H1 (cell line): ENCODE results near the gene CD44. TPM values are rescaled to one million over a fixed set of nuclear protein-coding genes. Genes with fewer than 3 reads are reported as not detected.

Source experiments
- CTCF ChIA-PET: fragments of 300-600 bp; sonication (Branson Sonifier 250); formaldehyde crosslinking; loops from one replicate; lab custom pipeline; 2021; ENCODE audit not compliant: partially characterized antibody; lab: Charles Lee
- POLR2A ChIA-PET: fragments of 300-600 bp; sonication (Branson Sonifier 250); formaldehyde crosslinking; loops from one replicate; lab custom pipeline; 2021; ENCODE audit warnings: inconsistent platforms; ENCODE audit not compliant: partially characterized antibody; lab: Charles Lee
- DNase-seq, 2 experiments: peaks; one replicate each; pipeline versions ENCODE4 v3.0.0 to v3.0.0-alpha.2; 2010 to 2022; ENCODE audit warnings: low spot score in 2 of 2, low read depth in 1 of 2, mixed read lengths in 1 of 2
- FAIRE-seq: peaks from 2 replicates; lab custom pipeline; 2011; peaks lifted over from hg19 to GRCh38; lab: Jason Lieb, UNC
- H2AFZ ChIP-seq: 2 replicates; pipeline ENCODE4 v1.8.1; 2012; ENCODE audit warnings: low read length, inconsistent platforms
- H2AK5ac ChIP-seq: 2 replicates; pipeline ENCODE4 v1.6.1; 2013; ENCODE audit warnings: low read depth, low read length
- H2BK120ac ChIP-seq: replicated peaks from 2 replicates; pipeline ENCODE3; 2013; ENCODE audit warnings: low read depth, low read length, inconsistent platforms
- H2BK12ac ChIP-seq: 2 replicates; pipeline ENCODE4 v1.6.1; 2013; ENCODE audit warnings: low read depth, low read length
- H2BK15ac ChIP-seq: 2 replicates; pipeline ENCODE4 v1.6.1; 2013; ENCODE audit warnings: low read length
- H2BK20ac ChIP-seq: 2 replicates; pipeline ENCODE4 v1.6.1; 2013; ENCODE audit warnings: low read length
- H2BK5ac ChIP-seq: 2 replicates; pipeline ENCODE4 v1.6.1; 2013; ENCODE audit warnings: low read depth, low read length
- H3K14ac ChIP-seq: 2 replicates; pipeline ENCODE4 v1.6.1; 2013; ENCODE audit warnings: inconsistent platforms; ENCODE audit not compliant: insufficient read length
- H3K18ac ChIP-seq: 2 replicates; pipeline ENCODE4 v1.6.1; 2013; ENCODE audit warnings: low read length; ENCODE audit errors: extremely low read depth
- H3K23ac ChIP-seq: 2 replicates; pipeline ENCODE4 v1.6.1; 2013; ENCODE audit warnings: inconsistent platforms; ENCODE audit not compliant: insufficient read length
- H3K23me2 ChIP-seq: 2 replicates; pipeline ENCODE4 v1.6.1; 2013; ENCODE audit warnings: low read depth, low read length
- H3K27ac ChIP-seq: 2 replicates; pipeline ENCODE4 v1.6.1; 2011; ENCODE audit warnings: low read depth, low read length, inconsistent platforms
- H3K27me3 ChIP-seq, 4 experiments: replicated peaks in 1 of 4; 1 replicate in 1 of 4; 2 replicates in 3 of 4; pipeline versions ENCODE4 v1.6.1 to v1.8.1; 2011 to 2013; ENCODE audit warnings: low read length in 3 of 4, mild to moderate bottlenecking in 3 of 4, inconsistent platforms in 2 of 4, mixed read lengths in 2 of 4, moderate library complexity in 1 of 4; ENCODE audit not compliant: control insufficient read depth in 3 of 4, insufficient read depth in 3 of 4; ENCODE audit errors: extremely low read depth in 1 of 4
- H3K36me3 ChIP-seq, 4 experiments: 2 replicates each; pipeline versions ENCODE4 v1.6.1 to v1.8.1; 2011 to 2013; ENCODE audit warnings: mild to moderate bottlenecking in 4 of 4, low read length in 3 of 4, moderate library complexity in 2 of 4, control low read depth in 1 of 4, inconsistent platforms in 1 of 4; ENCODE audit not compliant: insufficient read depth in 4 of 4, control insufficient read depth in 2 of 4
- H3K4ac ChIP-seq: replicated peaks from 2 replicates; pipeline ENCODE3; 2013; ENCODE audit warnings: low read length, low read depth, mixed read lengths, inconsistent platforms; ENCODE audit not compliant: insufficient read length
- H3K4me1 ChIP-seq, 4 experiments: replicated peaks in 1 of 4; 1 replicate in 1 of 4; 2 replicates in 3 of 4; pipeline versions ENCODE4 v1.6.1 to v1.8.1; 2011 to 2013; ENCODE audit warnings: low read length in 3 of 4, inconsistent platforms in 2 of 4, mixed read lengths in 1 of 4; ENCODE audit not compliant: insufficient read depth in 4 of 4, control insufficient read depth in 3 of 4
- H3K4me2 ChIP-seq, 2 experiments: 2 replicates each; pipeline versions ENCODE4 v1.6.1 to v1.8.1; 2011 to 2013; ENCODE audit warnings: low read depth in 2 of 2, low read length in 2 of 2, control low read depth in 1 of 2, inconsistent platforms in 1 of 2, mild to moderate bottlenecking in 1 of 2; ENCODE audit not compliant: insufficient read depth in 1 of 2
- H3K4me3 ChIP-seq, 4 experiments: fragments of 200-600, 300-600 bp in 1 of 4; sonication (generic), shearing (Covaris generic), sonication (Bioruptor Twin) in 1 of 4; 2 replicates each; pipeline versions ENCODE4 v1.5.1 to v1.8.1; 2011 to 2016; ENCODE audit warnings: low read length in 4 of 4, low read depth in 3 of 4, control low read depth in 2 of 4, inconsistent platforms in 2 of 4, mild to moderate bottlenecking in 2 of 4, mixed read lengths in 1 of 4, moderate library complexity in 1 of 4; ENCODE audit not compliant: insufficient read depth in 2 of 4; ENCODE audit errors: extremely low read depth in 1 of 4
- H3K56ac ChIP-seq: replicated peaks from 2 replicates; pipeline ENCODE3; 2013; ENCODE audit warnings: low read depth, mild to moderate bottlenecking, mixed read lengths, low read length, inconsistent platforms; ENCODE audit not compliant: insufficient read length
- H3K79me1 ChIP-seq: 2 replicates; pipeline ENCODE4 v1.6.1; 2013; ENCODE audit warnings: low read depth, low read length, control low read depth
- H3K79me2 ChIP-seq, 2 experiments: 2 replicates each; pipeline versions ENCODE4 v1.6.1 to v1.8.1; 2012 to 2013; ENCODE audit warnings: low read length in 2 of 2, mild to moderate bottlenecking in 2 of 2, inconsistent platforms in 1 of 2; ENCODE audit not compliant: insufficient read depth in 2 of 2, control insufficient read depth in 1 of 2
- H3K9ac ChIP-seq, 4 experiments: replicated peaks in 1 of 4; 1 replicate in 1 of 4; 2 replicates in 3 of 4; pipeline versions ENCODE4 v1.6.1 to v1.8.1; 2011 to 2013; ENCODE audit warnings: low read depth in 3 of 4, low read length in 3 of 4, control low read depth in 2 of 4, mild to moderate bottlenecking in 2 of 4, moderate library complexity in 2 of 4, inconsistent platforms in 1 of 4; ENCODE audit errors: extremely low read depth in 1 of 4
- H3K9me3 ChIP-seq, 2 experiments: 2 replicates each; pipeline versions ENCODE4 v1.6.1 to v1.8.1; 2012 to 2013; ENCODE audit warnings: mild to moderate bottlenecking in 2 of 2, moderate library complexity in 2 of 2, control low read depth in 1 of 2, inconsistent platforms in 1 of 2, low read depth in 1 of 2, low read length in 1 of 2, mixed read lengths in 1 of 2; ENCODE audit not compliant: insufficient read depth in 2 of 2
- H4K20me1 ChIP-seq, 2 experiments: replicated peaks in 1 of 2; 2 replicates each; pipeline versions ENCODE3 to v1.8.1; 2011 to 2013; ENCODE audit warnings: inconsistent platforms in 2 of 2, low read length in 2 of 2, mild to moderate bottlenecking in 1 of 2; ENCODE audit not compliant: insufficient read depth in 2 of 2, control insufficient read depth in 1 of 2
- H4K5ac ChIP-seq: 2 replicates; pipeline ENCODE4 v1.6.1; 2013; ENCODE audit warnings: low read length, low read depth, mixed read lengths, inconsistent platforms; ENCODE audit not compliant: insufficient read length
- H4K8ac ChIP-seq: 2 replicates; pipeline ENCODE4 v1.8.0; 2013; ENCODE audit warnings: mild to moderate bottlenecking, moderate library complexity, low read length, inconsistent platforms; ENCODE audit not compliant: insufficient read depth; ENCODE audit errors: extremely low read depth
- H4K91ac ChIP-seq: replicated peaks from 2 replicates; pipeline ENCODE3; 2013; ENCODE audit warnings: low read length, mixed read lengths, inconsistent platforms; ENCODE audit not compliant: insufficient read length
- ATF3 ChIP-seq: IDR thresholded peaks from 2 replicates; pipeline ENCODE4 v1.6.1; 2011; ENCODE audit warnings: low read depth, mild to moderate bottlenecking, low read length; ENCODE audit not compliant: insufficient read depth
- BACH1 ChIP-seq: IDR thresholded peaks from 2 replicates; pipeline ENCODE4 v1.6.1; 2012; ENCODE audit warnings: low read length, improper control_type of control experiment
- CREB1 ChIP-seq: IDR thresholded peaks from 2 replicates; pipeline ENCODE4 v1.6.1; 2012; ENCODE audit warnings: inconsistent platforms
- KDM1A ChIP-seq: fragments of 200-600, 300-600 bp; sonication (generic); IDR thresholded peaks from 2 replicates; pipeline ENCODE4 v1.7.1; 2016; ENCODE audit warnings: mild to moderate bottlenecking, low read length, borderline replicate concordance
- NRF1 ChIP-seq: IDR thresholded peaks from 2 replicates; pipeline ENCODE4 v1.6.1; 2011; ENCODE audit warnings: mild to moderate bottlenecking, low read depth, low read length, improper control_type of control experiment
- RXRA ChIP-seq: IDR thresholded peaks from 2 replicates; pipeline ENCODE4 v1.6.1; 2011; ENCODE audit warnings: low read depth, mild to moderate bottlenecking, low read length, moderate library complexity; ENCODE audit not compliant: insufficient read depth
- TBP ChIP-seq: IDR thresholded peaks from 2 replicates; pipeline ENCODE4 v1.6.1; 2011; ENCODE audit warnings: low read depth, low read length, improper control_type of control experiment
- TCF12 ChIP-seq: IDR thresholded peaks from 2 replicates; pipeline ENCODE4 v1.6.1; 2011; ENCODE audit warnings: low read depth, mild to moderate bottlenecking, low read length
- WGBS, 2 experiments: shearing (Covaris generic) in 1 of 2; methylation state at CpG; one replicate each; pipeline versions ENCODE4 v1.1.6 to v1.1.7; 2013 to 2015; ENCODE audit warnings: low lambda C conversion rate in 2 of 2, mixed read lengths in 2 of 2, inconsistent platforms in 1 of 2, low coverage in 1 of 2, missing lambda C conversion rate in 1 of 2; ENCODE audit not compliant: insufficient replicate concordance in 2 of 2, insufficient coverage in 1 of 2, insufficient read length in 1 of 2; ENCODE audit errors: extremely low coverage in 1 of 2, missing lambda C conversion rate in 1 of 2; 5-methylcytosine and 5-hydroxymethylcytosine counted together
- polyA plus RNA-seq, 7 experiments: library from polyadenylated mRNA; depleted of rRNA in 3 of 7; stranded (reverse) in 5 of 7; unstranded in 2 of 7; fragments of >200 nt in 5 of 7; fragments of 200-250 nt in 2 of 7; gene quantifications; 1 replicate in 5 of 7; 2 replicates in 1 of 7; 4 replicates in 1 of 7; pipeline versions ENCODE4 v1.2.1 to v1.2.3, GENCODE V29; 2011 to 2013; ENCODE audit warnings: missing spikeins in 2 of 7, mixed read lengths in 2 of 7
- total RNA-seq: library from RNA; stranded (reverse); fragmentation: NEBNext Ultra II Directional; extraction: Animal tissue kit (Norgen Biotek cat#: 25700); gene quantifications from 2 replicates; pipeline ENCODE4 v1.2.1, GENCODE V29; 2021

Gene CD44
- total and polyA plus RNA-seq, 2 of the 8 experiments (the other 6 are each of a cell fraction or from before 2014, with no cell fraction given): 11.8 to 13.7 TPM

- H3K9ac ChIP-seq: no peak overlapping the region
- H3K4ac ChIP-seq: no peak overlapping the region
- no peak overlapping the region for H3K18ac ChIP-seq
- no peak overlapping the region for H4K91ac ChIP-seq
- H2BK120ac ChIP-seq: no peak overlapping the region
- no peak overlapping the region for H3K27ac ChIP-seq
- no peaks in the 10 kb centered on the region for H3K4me1 ChIP-seq
- no peak overlapping the region for H2AK5ac ChIP-seq
- no peak overlapping the region for H2BK5ac ChIP-seq
- H4K20me1 ChIP-seq: no peaks in the 10 kb centered on the region
- H2BK15ac ChIP-seq: no peak overlapping the region
- no peak overlapping the region for H3K4me2 ChIP-seq
- no peaks in the 10 kb centered on the region for H3K9me3 ChIP-seq
- H3K79me2 ChIP-seq: no peaks in the 10 kb centered on the region
- no peak overlapping the region for H3K23ac ChIP-seq
- H3K4me3 ChIP-seq: no peak overlapping the region
- no peak overlapping the region for H2AFZ ChIP-seq
- H4K5ac ChIP-seq: no peak overlapping the region
- H3K23me2 ChIP-seq: no peaks in the 10 kb centered on the region
- no peaks in the 10 kb centered on the region for H3K27me3 ChIP-seq
- H3K36me3 ChIP-seq: no peaks in the 10 kb centered on the region
- POLR2A ChIA-PET: no interaction called here
- TF ChIP-seq RXRA (no peak), KDM1A (no peak), BACH1 (no peak), CREB1 (no peak), TBP (no peak), TCF12 (no peak), ATF3 (no peak), NRF1 (no peak)
- no peak overlapping the region for H3K56ac ChIP-seq
- no peak overlapping the region for H2BK12ac ChIP-seq
- no peak overlapping the region for H2BK20ac ChIP-seq
- no peak for FAIRE-seq
- CTCF ChIA-PET: interaction anchor here (0.8 to 1.2 kb wide), 3 partner anchors 151 to 200 kb away, joined by 3 read pairs; no protein-coding TSS in a partner anchor
- H3K79me1 ChIP-seq: no peaks in the 10 kb centered on the region
- H4K8ac ChIP-seq: no peak overlapping the region
- no peak for DNase-seq
- H3K14ac ChIP-seq: no peak overlapping the region
- WGBS, 2 experiments: 77% methylated on average over 1 of the region's 1 CpG; no CpG with 5 or more reads in 1 of the 2 experiments
Measured at GRCh38 chr11:35261197-35261596, 122.2 kb downstream of the CD44 start.
